Sigmoid colon (tissue), 7 donors: ENCODE data around the gene PLPP3. TPM values are rescaled to one million over a fixed set of nuclear protein-coding genes. Genes with fewer than 3 reads are reported as not detected.

Experiments used
- DNase-seq: peaks from one replicate; pipeline ENCODE4 v3.0.0-alpha.2; 2019
- H3K27ac ChIP-seq, 4 donors: fragments of 200-600 bp; sonication (generic); one replicate each; pipeline ENCODE4 v1.5.1; 2016 to 2019; ENCODE audit warnings: mild to moderate bottlenecking in 1 of 4
- H3K27me3 ChIP-seq, 3 donors: fragments of 200-600 bp; sonication (generic); one replicate each; pipeline ENCODE4 v1.5.1; 2019; ENCODE audit warnings: mild to moderate bottlenecking in 1 of 3
- H3K36me3 ChIP-seq, 4 donors: fragments of 200-600 bp; sonication (generic); one replicate each; pipeline ENCODE4 v1.5.1; 2016 to 2019
- H3K4me1 ChIP-seq, 4 donors: fragments of 200-600 bp; sonication (generic); one replicate each; pipeline ENCODE4 v1.5.1; 2017 to 2019
- H3K4me3 ChIP-seq, 4 donors: fragments of 200-600 bp; sonication (generic); one replicate each; pipeline ENCODE4 v1.5.1; 2017 to 2019; ENCODE audit warnings: mild to moderate bottlenecking in 2 of 4, moderate library complexity in 1 of 4
- H3K9me3 ChIP-seq, 4 donors: fragments of 200-600 bp in 3 of 4; sonication (generic) in 3 of 4; one replicate each; pipeline versions ENCODE4 v1.5.1 to v1.6.1; 2013 to 2019
- CTCF ChIP-seq, 4 experiments: fragments of 450-650 bp in 3 of 4; fragments of 200-600 bp in 1 of 4; IDR thresholded peaks; one replicate each; pipeline ENCODE4 v1.5.1; 2016 to 2019; ENCODE audit warnings: antibody characterized with exemption in 4 of 4, mild to moderate bottlenecking in 3 of 4, moderate library complexity in 2 of 4
- EP300 ChIP-seq, 4 donors: sonication (generic); formaldehyde crosslinking; IDR thresholded peaks; one replicate each; pipeline ENCODE4 v1.6.1; 2017; ENCODE audit warnings: antibody characterized with exemption in 4 of 4
- POLR2A ChIP-seq, 2 donors: fragments of 450-650 bp; IDR thresholded peaks; one replicate each; pipeline ENCODE4 v1.6.1; 2016; ENCODE audit warnings: antibody characterized with exemption in 2 of 2, mild to moderate bottlenecking in 2 of 2, moderate library complexity in 2 of 2
- POLR2AphosphoS5 ChIP-seq, 4 donors: sonication (generic); formaldehyde crosslinking; IDR thresholded peaks; one replicate each; pipeline ENCODE4 v1.6.1; 2017; ENCODE audit warnings: antibody characterized with exemption in 4 of 4
- WGBS, 2 donors: extraction: QIAGEN DNeasy Blood & Tissue Kit; methylation state at CpG; one replicate each; pipeline ENCODE4 v1.1.7; 2013; 5-methylcytosine and 5-hydroxymethylcytosine counted together
- intact Hi-C: fragments of 100-400 bp; cut with DNase I; formaldehyde crosslinking; loops from one replicate; pipeline ENCODE4 v1.15.1; 2023
- polyA plus RNA-seq, 3 donors: library from polyadenylated mRNA; stranded (reverse); fragments of 200-250 nt; gene quantifications; one replicate each; pipeline ENCODE4 v1.2.3, GENCODE V29; 2013
- small RNA-seq, 3 donors: library from RNA; depleted of rRNA; stranded (forward); fragments of <200 nt; gene quantifications; one replicate each; pipeline ENCODE3, GENCODE V24; 2016
- total RNA-seq, 4 donors: library from RNA; depleted of rRNA; stranded (reverse); fragments of >200 nt; gene quantifications; one replicate each; pipeline ENCODE4 v1.1.0, GENCODE V29; 2016
- donor health status: healthy with polysubstance abuse.
- donor health status: Bipolar disorder and iron deficiency.
- donor health status: healthy.

The PLPP3 gene
- total and polyA plus RNA-seq, 7 donors, result 4.9 to 136 (median 92.8) TPM

- 69 to 75% methylated on average over 5 of the region's 5 CpGs for WGBS, 2 donors
- DNase-seq, result peak; percentile 82
- no peaks in the 10 kb centered on the region for H3K9me3 ChIP-seq
- intact Hi-C loops, result no loop called here
- TF ChIP-seq EP300 (IDR thresholded peaks at IDR 0.05), result peak; percentile 30 to 94 (median 85)
- TF ChIP-seq POLR2A (IDR thresholded peaks at IDR 0.05), result no peak
- TF ChIP-seq CTCF (IDR thresholded peaks at IDR 0.05), result no peak
- peak; percentile 61 to 88 (median 81) for TF ChIP-seq POLR2AphosphoS5 (IDR thresholded peaks at IDR 0.05)
- H3K36me3 ChIP-seq, result no peaks in the 10 kb centered on the region
- H3K27me3 ChIP-seq, result no peaks in the 10 kb centered on the region
- peak overlapping the region; percentile 33 to 56 (median 54) for H3K27ac ChIP-seq
- peaks cover 0 to 32% (median 15%) of the 10 kb centered on the region in 4 donors for H3K4me1 ChIP-seq
- H3K4me3 ChIP-seq, result no peak overlapping the region
Observed at GRCh38 chr1:56446531-56447098, 132.7 kb downstream of the PLPP3 start.

- Histone ChIP-seq H3K4me3 (no peak overlapping the region), H3K27me3 (no peaks in the 10 kb centered on the region), H3K36me3 (no peaks in the 10 kb centered on the region), H3K4me1 (peaks cover 0 to 28% (median 15%) of the 10 kb centered on the region in 4 donors), H3K9me3 (no peaks in the 10 kb centered on the region), H3K27ac (no peak overlapping the region)
- no peak for TF ChIP-seq CTCF (IDR thresholded peaks at IDR 0.05)
- no peak for TF ChIP-seq POLR2A (IDR thresholded peaks at IDR 0.05)
- no peak for TF ChIP-seq POLR2AphosphoS5 (IDR thresholded peaks at IDR 0.05)
- TF ChIP-seq EP300 (IDR thresholded peaks at IDR 0.05), result no peak
- no peak for DNase-seq
- intact Hi-C loops, result no loop called here
- 84 to 87% methylated on average over 7 of the region's 7 CpGs for WGBS, 2 donors
Observed at GRCh38 chr1:56444960-56445646, 134.3 kb downstream of the PLPP3 start.

Small RNAs within 50 kb of the gene (small RNA-seq; reads per million reads assigned to genes)
- 0 reads per million in 3 donors for gene AC099789.1

Other genes with a start within 250 kb of the PLPP3 start
- 10 to 100 TPM; 25.3 to 30.8 (median 27.8) TPM for gene PRKAA2, start 65.8 kb upstream of the PLPP3 start, total RNA-seq
- gene PRKAA2, start 65.8 kb upstream of the PLPP3 start, polyA plus RNA-seq, result 1 to 10 TPM in 1 of 3 donors, under 1 TPM in 2; 0.23 to 1.4 (median 0.60) TPM
- not detected for gene FYB2, start 239.8 kb upstream of the PLPP3 start, total RNA-seq
- 1 to 10 TPM; 1.4 to 2.3 (median 1.8) TPM for gene FYB2, start 239.8 kb upstream of the PLPP3 start, polyA plus RNA-seq